Measurements from ENCODE around the gene KDM7A.

Gene KDM7A

GRCh38 chr7:140080919-140081318, 95.9 kb downstream of the KDM7A start:
- Histone ChIP-seq H3K27me3 (no peaks in the 10 kb centered on the region), H3K4me3 (ENCODE audit: low read depth, low read length) (no peak overlapping the region), H3K36me3 (no peaks in the 10 kb centered on the region), H3K4me1 (peaks cover 5% of the 10 kb centered on the region), H3K9me3 (no peaks in the 10 kb centered on the region)
- TF ChIP-seq, protein P1, sequence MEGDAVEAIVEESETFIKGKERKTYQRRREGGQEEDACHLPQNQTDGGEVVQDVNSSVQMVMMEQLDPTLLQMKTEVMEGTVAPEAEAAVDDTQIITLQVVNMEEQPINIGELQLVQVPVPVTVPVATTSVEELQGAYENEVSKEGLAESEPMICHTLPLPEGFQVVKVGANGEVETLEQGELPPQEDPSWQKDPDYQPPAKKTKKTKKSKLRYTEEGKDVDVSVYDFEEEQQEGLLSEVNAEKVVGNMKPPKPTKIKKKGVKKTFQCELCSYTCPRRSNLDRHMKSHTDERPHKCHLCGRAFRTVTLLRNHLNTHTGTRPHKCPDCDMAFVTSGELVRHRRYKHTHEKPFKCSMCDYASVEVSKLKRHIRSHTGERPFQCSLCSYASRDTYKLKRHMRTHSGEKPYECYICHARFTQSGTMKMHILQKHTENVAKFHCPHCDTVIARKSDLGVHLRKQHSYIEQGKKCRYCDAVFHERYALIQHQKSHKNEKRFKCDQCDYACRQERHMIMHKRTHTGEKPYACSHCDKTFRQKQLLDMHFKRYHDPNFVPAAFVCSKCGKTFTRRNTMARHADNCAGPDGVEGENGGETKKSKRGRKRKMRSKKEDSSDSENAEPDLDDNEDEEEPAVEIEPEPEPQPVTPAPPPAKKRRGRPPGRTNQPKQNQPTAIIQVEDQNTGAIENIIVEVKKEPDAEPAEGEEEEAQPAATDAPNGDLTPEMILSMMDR (IDR thresholded peaks at IDR 0.05; ENCODE audit: low read depth, low read length) = no peak
- no peak for DNase-seq

DNA sequence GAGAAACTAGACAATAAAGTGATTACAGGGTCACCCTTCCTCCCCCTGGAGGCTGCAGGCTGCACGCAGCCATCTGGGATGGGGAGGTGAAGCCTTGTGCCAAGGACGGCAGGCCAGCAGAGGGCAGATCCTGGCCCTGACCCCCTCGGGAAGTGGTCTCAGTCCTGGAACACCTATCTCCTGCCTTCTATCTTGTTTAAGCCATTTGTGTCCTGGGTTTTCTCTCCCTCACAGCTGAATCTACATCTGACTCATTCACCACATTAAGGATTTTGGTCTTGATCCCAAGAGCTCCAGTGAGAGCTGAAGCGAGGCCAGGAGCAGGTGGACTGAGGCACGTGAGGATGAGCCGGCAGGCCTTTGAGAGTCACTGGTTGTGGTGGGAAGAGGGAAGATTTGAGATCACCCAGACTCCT, 97.7 kb downstream of the KDM7A start:
- TF ChIP-seq, protein P1 (IDR thresholded peaks at IDR 0.05; ENCODE audit: low read depth, low read length) = peak; percentile 69
- H3K4me3 ChIP-seq (ENCODE audit: low read depth, low read length) = no peak overlapping the region
- DNase-seq = peak; percentile 53
- no peaks in the 10 kb centered on the region for H3K9me3 ChIP-seq
- H3K27me3 ChIP-seq = no peaks in the 10 kb centered on the region
- H3K36me3 ChIP-seq = no peaks in the 10 kb centered on the region
- H3K4me1 ChIP-seq = peaks cover 5% of the 10 kb centered on the region

DNA sequence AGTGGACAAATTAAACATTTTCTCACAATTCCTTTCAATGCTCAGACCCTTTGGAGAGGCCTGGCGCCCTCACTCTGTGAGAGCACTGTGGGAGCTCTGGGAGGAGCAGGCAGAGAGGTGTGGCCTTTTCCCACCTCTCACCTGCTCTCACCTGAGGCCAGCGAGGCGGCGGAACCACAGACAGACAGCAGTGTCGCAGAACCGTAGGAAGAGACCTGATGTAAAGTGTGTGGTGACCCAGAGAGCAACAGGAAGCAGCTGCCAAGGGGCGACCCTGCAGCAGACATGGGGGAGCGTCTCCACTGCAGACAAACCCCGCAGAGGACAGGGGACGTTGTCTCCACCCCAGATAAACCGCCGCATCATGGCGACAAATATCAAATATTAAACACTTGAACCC, 98.4 kb downstream of the KDM7A start:
- Histone ChIP-seq H3K9me3 (no peaks in the 10 kb centered on the region), H3K4me3 (ENCODE audit: low read depth, low read length) (no peak overlapping the region), H3K36me3 (no peaks in the 10 kb centered on the region), H3K4me1 (peaks cover 5% of the 10 kb centered on the region), H3K27me3 (no peaks in the 10 kb centered on the region)
- no peak for DNase-seq
- TF ChIP-seq, protein P1 (IDR thresholded peaks at IDR 0.05; ENCODE audit: low read depth, low read length) = no peak

DNA sequence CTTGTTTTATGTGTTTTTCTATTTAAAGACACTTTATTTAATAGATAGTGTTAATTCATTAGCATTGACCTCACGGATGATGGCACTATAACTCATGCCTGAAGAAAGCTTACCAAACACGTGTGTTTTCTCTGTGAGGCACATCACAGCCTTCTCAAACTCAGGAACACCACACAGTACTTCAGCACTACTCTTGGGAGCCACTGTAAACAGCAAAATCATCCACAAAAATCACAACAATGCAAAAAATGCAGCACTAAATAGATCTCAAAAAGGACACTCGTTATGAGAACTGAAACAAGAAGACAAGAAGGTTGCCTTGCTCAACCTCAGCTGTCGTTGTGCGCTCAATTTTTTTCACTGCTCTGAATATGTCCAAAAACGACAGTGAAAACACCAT, 102.0 kb downstream of the KDM7A start:
- H3K4me3 ChIP-seq (ENCODE audit: low read depth, low read length) = no peak overlapping the region
- no peak for DNase-seq
- no peaks in the 10 kb centered on the region for H3K36me3 ChIP-seq
- peaks cover 5% of the 10 kb centered on the region for H3K4me1 ChIP-seq
- TF ChIP-seq, protein P1 (IDR thresholded peaks at IDR 0.05; ENCODE audit: low read depth, low read length) = no peak
- no peaks in the 10 kb centered on the region for H3K9me3 ChIP-seq
- H3K27me3 ChIP-seq = no peaks in the 10 kb centered on the region

- TF ChIP-seq, protein P1 (IDR thresholded peaks at IDR 0.05; ENCODE audit: low read depth, low read length) = no peak
- H3K36me3 ChIP-seq = no peaks in the 10 kb centered on the region
- no peaks in the 10 kb centered on the region for H3K4me1 ChIP-seq
- H3K4me3 ChIP-seq (ENCODE audit: low read depth, low read length) = no peak overlapping the region
- DNase-seq = no peak
- no peaks in the 10 kb centered on the region; the same call in 1 of the 2 replicates for H3K27me3 ChIP-seq
- H3K9me3 ChIP-seq = peaks cover 3% of the 10 kb centered on the region; the same call in 1 of the 2 replicates
Measured at GRCh38 chr7:140070546-140070945, 106.2 kb downstream of the KDM7A start.

GRCh38 chr7:140069298-140069949, 107.4 kb downstream of the KDM7A start:
- Histone ChIP-seq H3K4me3 (ENCODE audit: low read depth, low read length) (no peak overlapping the region), H3K9me3 (peaks cover 3% of the 10 kb centered on the region; the same call in 1 of the 2 replicates), H3K4me1 (no peaks in the 10 kb centered on the region), H3K36me3 (no peaks in the 10 kb centered on the region), H3K27me3 (no peaks in the 10 kb centered on the region; the same call in 1 of the 2 replicates)
- DNase-seq = no peak
- TF ChIP-seq, protein P1 (IDR thresholded peaks at IDR 0.05; ENCODE audit: low read depth, low read length) = no peak

Data from BE2C (cell line).